Putamen (tissue), 1 donor: ENCODE results near the gene IGF2BP1.

ENCODE experiments used
- DNase-seq: peaks from one replicate; pipeline ENCODE4 v3.0.0-alpha.2; 2016; ENCODE audit warnings: low spot score

IGF2BP1 gene

GRCh38 chr17:48997103-48997826, at the start of gene IGF2BP1:
Gene IGF2BP1, plus strand, starts transcription at chr17:48997385. Its CDS starts 361 bp downstream, at chr17:48997746.
- no peak for DNase-seq

- DNase-seq: no peak
Observed at GRCh38 chr17:48951572-48951971, 45.6 kb upstream of the IGF2BP1 start.

DNA sequence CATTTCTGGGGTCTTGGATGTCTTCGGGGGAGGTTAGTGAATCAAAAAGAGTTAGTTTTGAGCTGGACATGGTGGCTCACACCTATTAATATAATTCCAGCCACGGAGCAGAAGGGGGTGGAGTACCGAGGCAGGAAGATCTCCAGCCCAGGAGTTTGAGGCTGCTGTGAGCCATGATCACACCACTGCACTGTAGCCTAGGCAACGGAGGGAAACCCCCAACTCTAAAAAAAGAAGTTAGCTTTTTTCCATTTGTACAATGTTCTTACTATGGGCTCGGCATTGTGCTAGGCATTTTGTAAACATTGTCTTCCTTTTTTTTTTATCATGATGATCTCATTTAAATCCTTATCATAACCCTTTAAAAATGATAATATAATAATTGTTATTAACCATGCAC, 44.3 kb upstream of the IGF2BP1 start:
- DNase-seq: no peak

DNA sequence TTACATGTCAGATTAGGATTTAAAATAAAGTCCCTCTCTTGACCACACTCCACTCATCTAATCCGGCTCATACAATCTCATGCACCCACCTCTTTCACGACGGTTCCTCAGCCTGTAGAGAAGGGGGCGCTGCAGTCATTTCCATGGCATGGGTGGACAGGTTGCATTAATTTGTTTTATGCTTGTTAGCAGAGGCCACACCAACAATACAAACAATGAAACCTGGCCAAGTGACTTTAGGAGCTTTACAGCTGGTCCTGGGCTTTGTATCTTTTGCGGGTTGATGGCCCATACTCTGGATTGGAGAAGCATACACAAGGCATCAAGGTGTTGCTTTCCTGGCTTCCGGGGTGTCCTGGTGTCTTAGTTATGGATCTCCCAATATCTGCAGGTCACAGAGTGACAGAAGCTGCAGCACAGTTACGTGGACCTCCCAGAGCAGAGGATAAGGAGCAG, 42.9 kb upstream of the IGF2BP1 start:
- DNase-seq: no peak

- no peak for DNase-seq
Observed at GRCh38 chr17:48960834-48961515, 36.2 kb upstream of the IGF2BP1 start.

- DNase-seq: no peak
Observed at GRCh38 chr17:48961516-48962233, 35.5 kb upstream of the IGF2BP1 start.

GRCh38 chr17:48970224-48970623, 27.0 kb upstream of the IGF2BP1 start:
- no peak for DNase-seq

GRCh38 chr17:48970865-48971687, 26.1 kb upstream of the IGF2BP1 start:
- DNase-seq: no peak

GRCh38 chr17:48972749-48973097, 24.5 kb upstream of the IGF2BP1 start:
- no peak for DNase-seq

DNA sequence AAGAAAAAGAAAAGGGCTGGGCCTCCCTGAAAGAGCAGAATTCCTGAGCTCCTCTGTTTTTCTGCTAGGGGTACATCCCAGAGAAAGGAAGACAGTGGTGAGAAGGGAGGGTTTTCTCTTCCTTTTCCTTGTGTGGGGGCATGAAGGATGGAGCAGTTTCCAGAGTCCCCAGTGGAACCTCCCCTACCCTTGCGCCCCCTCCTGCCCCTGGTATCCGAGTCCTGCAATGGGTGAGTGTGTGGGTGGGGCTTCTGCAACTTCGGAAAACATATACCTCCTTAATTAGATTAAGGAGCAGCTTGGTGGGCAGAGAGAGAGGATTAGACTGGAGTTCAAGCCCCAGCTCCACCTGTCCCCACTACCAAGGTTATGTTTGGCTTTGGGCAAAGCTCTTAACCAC, 23.4 kb upstream of the IGF2BP1 start:
- DNase-seq: no peak

GRCh38 chr17:48981927-48982539, 15.2 kb upstream of the IGF2BP1 start:
- no peak for DNase-seq

GRCh38 chr17:48985436-48986245, 11.5 kb upstream of the IGF2BP1 start:
- DNase-seq: no peak

DNA sequence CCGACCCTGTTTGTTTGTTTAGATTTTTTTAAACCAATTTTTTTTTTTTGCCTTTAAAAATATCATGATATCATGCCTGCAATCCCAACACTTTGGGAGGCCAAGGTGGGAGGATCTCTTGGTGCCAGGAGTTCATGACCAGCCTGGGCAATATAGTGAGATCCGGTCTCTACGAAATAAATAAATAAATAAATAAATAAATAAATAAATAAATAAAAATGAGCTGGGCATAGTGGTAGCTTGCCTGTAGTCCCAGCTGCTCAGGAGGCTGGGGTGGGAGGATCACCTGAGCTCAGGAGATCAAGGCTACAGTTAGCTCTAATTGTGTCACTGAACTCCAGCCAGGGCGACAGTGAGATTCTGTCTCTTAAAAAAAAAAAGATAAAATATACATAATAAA, 8.1 kb upstream of the IGF2BP1 start:
- DNase-seq: no peak

- DNase-seq: no peak
Observed at GRCh38 chr17:48990882-48991357, 6.3 kb upstream of the IGF2BP1 start.

DNA sequence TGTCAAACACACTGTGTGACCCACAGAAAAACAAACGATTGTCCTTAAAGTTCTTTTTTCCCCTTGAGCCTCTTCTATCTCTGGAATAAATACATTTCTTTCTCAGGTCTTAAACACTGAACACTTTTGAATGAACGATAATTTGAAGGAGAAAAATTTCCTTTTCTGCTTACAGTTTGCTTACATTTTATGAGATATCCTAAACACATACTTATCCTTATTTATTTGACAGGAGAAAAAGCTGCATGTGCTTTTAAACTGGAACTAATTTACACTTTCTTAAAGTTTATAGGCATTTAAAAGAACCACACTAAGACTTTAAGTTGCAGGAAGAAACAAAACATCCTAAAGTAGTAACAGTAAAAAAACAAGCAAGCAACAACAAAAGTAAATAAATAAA, 4.7 kb upstream of the IGF2BP1 start:
- DNase-seq: no peak

DNA sequence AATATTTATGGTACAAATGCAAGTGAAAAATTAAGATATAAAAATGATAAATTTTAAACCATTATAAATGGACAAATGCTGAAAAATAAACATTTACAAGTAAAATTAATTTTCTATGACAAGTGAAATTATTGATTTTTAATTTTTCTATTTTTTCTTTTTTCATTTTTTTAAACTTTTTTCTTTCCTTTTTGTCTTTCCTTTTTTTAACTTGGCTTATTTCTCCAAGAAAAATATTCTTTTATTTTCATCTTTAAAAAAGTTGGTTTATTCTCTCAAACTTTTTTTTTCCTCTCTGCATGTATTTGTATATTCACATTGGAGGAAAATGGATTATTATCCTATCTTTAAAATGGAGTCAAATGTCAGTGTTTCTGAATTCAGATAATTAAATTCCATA, 3.9 kb upstream of the IGF2BP1 start:
- DNase-seq: no peak

DNA sequence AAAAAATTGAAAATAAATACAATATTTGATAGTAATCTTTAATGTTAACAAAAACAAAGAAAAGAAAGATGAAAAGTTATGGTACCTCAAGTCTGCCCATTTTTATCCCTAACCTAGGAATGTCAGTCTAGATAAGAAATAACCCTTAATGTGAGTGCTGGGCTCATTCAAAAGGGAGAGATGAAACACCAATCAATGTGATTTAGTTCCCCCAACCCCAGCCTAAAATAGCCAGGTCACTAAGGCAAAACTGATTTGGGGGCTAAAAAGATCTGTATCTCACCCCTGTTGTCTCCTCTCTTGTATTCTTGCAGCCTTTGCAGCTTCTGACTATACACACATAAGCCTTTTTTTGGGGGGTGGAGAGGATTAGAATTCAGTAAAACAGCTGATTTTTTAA, 3.2 kb upstream of the IGF2BP1 start:
- no peak for DNase-seq

DNA sequence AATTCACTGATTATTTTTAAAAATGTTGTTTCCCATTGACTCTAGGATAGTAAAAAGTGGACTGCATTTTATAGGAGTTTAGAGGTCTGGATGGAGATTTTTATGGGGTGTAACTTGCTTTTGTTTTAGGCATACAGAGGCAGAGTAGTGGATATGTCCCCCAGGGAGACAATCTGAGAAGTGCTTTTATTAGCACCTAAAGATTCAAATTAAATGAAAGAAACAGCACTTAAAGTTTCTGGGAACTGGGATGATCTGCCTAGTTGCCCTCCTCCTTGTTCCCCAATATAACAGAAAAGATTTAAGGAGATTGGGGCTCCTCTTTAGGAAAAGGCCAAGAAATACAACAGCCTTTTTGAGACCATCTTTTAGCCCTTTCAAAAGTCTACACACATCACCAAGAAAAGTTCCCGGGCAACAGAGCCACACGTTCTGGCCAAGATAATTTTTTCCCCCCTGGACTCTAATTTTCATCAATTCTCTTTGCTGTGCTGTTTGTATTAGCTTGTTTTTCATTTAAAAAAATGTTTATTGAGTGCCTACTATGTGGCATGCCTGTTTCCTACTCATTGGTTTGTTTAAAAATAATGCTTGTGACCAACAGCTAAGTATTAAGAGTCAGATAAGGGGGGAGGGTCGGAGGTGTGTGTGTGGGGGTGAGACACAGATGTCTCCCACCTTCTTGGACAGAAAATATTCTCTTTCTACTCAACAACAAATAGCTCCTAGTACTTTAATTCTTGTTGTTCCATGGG, 2.5 kb upstream of the IGF2BP1 start:
- DNase-seq: no peak

DNA sequence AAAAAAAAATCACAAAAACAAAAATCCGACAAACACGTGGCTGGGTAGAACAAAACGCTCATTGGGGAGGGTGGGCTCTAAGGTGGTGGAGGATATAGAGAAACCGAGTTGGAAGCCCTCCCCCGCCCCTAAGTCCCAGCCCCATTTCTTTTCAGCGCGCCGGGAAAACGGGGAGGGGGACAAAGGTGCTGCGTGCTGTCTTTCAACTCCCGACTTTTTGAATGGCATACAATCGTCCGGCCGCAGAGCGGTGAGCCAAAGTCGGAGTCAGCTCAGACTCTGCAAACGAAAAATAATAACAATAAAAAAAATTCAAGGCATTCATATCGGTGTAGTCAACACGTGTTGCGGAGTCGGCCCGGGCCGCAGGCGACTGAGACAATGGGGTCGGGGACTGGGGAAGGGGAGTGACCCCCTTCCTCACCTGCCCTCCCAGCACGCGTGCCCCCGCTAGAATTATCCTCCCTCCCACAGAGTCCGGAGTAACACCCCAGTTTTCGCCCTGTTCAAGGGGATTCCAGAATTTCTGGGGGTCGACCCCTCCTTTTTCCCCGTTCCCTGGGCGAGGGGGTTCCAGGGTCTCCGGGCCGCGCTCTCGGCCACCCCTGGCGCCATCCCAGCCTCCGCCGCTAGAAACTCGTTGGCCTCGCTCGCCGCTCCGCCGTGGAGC, 1.7 kb upstream of the IGF2BP1 start:
- DNase-seq: no peak
